NCI-H1436 treated with DMSO at 0.1 percent for 48 hours (cell line): Measurements from ENCODE around the gene FOXRED2.
"Not testable (repeated sequence)": the region's sequence is repeated elsewhere in the genome, so short reads cannot be mapped to it uniquely, and the experiment has no call there.

ENCODE experiments used
- DNase-seq: peaks from one replicate; lab custom pipeline; 2025; lab: John Stamatoyannopoulos, UW

FOXRED2 gene

DNA sequence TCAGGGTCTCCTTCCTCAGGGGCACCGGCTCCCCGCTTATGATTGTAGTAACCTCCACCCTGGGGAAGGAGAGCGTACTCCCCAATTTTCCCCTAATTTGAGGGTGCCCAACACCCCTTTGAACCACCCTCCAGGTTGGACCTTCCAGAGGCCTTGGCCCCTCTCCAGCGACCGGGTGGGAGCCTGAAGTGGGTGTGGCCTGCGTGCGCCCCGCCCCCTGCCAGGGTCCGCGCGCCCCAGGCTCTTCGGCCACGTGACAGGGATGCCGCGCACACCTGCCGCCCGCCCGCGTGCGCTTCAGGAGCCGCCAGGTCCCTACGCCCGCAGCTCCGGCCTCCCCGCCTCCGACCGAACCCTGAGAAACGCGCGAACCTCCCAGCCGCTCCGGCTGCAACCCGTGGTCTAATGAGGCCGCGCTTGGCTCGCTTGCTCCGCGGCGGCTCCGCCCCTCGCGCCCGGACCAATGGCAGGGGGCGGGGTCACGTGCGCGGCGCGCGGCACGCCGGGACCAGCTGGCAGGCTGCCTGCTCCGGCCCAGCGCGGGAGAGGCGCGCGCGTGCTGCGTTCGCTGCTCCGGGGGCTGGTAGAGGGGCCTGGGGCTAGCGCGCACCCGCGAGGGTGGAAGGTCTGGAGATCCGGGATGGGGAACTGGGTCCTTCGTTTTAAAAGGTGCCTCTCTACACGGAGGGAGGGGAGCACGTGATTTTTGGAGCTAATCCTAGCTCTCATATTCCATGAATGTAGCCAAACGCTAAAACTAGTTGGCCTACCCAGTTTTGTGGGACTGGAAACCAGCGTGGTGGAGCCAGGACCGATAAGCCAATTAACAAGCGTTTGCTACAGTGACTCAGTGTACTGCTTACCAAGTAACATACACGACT, at the start of gene FOXRED2:
TSS of gene FOXRED2 (minus strand) at position 404 of the 881 bp plus-strand sequence. CDS start 618 bp downstream, outside the sequence.
- DNase-seq = peak; percentile 60

DNA sequence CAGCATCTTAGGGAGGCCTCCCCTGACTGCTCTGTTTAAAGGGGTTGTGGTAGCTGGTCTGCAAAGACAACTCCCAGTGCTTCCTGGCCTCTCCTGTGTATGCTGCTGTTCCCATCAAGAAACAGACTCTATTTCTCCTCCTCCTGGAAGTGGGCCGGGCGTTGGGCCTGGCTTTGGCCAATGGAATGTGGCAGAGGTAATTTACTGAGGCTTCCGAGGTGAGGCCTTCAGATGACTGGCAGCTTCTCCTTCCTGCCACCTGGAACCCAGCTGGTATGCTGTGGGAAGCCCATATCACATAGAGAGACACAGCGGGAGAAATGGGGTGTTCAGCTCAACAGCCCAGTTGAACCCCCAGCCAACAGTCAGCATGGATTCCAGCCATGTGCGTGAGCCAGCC, 47.3 kb upstream of the FOXRED2 start:
- DNase-seq = no peak

DNA sequence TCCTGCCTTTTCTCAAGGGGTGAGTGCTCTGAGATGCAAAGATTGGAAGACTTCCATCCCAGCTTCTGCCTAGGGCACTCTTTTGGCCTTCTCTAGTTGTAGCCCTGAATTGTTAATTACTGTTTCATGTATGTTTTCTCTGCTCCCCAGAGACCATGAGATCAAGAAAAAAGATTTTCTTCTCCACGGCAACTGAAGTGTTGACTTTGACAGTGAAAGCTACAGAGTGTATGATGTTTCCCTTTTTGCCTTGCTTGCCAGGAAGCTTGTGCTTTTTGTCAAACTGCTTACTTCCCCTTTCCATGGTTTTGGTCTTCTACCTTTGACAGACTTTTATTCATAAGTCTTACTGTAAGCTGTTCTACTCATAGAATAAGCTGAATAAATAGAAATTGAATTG, 45.4 kb upstream of the FOXRED2 start:
- DNase-seq = peak; percentile 32

DNA sequence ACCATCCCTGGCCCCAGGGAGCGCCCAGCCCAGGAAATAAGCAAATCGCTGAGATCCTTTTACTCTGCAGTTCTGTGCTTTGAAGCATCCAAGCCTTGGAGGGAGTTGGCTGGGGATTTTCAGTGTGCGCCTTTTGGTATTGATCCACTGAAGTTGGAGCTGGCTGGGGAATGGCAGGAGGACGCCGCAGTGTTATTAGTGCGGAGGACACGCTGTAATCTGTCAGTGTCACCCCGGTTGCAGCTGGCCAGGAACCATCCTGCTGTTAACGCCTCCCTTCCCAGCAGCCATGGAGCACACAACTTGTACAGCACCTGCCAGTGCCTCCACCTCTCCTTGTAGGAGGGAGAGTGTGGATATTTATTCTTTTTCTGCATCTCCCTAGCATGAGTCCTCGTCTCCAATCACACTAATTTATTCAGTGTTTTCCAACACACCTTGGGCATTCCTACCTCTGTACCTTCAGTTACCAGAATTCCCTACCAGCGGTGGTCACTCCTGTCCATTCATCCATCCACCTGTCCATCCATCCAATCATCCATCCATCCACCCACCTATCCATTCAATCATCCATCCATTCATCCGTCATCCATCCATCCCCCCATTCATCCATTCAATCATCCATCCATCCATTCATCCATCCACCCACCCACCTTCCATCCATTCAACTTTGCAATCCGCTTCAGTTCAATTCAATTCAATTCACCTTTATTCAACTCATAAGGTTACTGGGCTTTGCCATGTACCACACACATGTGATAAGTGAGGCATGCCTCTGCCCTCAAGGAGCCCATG, 44.1 kb upstream of the FOXRED2 start:
- DNase-seq = no peak

DNA sequence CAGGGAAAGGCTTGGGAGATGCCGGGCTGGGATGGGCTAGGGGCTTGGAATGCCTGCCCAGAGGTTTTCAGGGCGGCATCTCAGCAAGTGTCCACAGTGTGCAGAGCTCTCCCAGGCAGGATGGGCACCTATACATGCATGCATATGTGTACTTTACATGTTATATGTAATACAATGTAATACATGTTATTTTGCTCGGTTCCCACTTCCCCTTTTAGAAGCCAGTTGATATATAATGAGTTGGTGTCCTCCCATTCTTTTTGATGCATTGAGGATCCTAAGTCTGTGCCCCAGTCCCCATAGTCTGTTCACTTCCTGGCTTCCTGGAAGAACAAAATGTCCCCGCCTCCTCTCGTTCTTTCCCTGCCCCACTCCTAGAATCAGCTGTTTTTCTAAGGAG, 42.2 kb upstream of the FOXRED2 start:
- no peak for DNase-seq

DNA sequence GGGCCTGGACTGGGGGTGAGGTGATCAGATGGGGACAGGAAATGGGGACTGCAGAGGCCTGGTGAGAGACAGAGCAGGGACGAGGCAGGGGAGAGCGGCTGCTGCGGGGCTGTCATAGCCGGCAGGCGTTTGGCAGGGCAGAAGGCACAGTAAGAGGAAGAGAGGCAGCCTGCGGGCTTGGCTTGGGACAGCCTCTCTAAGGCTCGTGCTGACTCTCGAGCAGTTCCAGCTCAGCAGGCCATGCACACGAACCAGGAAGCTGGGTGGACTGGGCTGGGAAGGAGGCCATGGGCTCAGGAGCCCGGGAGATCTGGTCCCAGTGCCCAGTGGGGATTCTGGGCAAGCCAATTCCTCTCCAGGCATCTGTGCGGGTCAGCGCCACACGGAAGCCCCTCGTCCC, 41.8 kb upstream of the FOXRED2 start:
- DNase-seq = no peak

DNA sequence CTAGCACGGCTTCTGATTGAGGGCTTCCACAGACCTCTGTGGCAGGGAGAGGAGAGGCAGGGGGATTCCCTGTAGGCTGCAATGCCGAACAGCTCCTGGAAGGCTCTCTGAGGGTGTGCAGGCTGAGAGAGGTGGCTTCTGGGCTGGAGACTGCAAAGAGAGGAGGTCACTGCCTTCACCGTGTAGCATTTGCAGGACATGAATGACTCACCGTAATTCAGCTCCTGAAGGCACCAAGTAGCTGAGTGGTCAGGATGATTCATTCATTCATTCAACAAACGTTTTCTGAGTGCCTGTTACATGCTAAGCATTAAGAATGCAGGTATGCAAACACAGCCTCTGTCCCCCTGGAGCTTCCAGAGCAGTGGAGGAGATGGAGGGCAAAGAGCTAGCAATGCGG, 40.1 kb upstream of the FOXRED2 start:
- no peak for DNase-seq

DNA sequence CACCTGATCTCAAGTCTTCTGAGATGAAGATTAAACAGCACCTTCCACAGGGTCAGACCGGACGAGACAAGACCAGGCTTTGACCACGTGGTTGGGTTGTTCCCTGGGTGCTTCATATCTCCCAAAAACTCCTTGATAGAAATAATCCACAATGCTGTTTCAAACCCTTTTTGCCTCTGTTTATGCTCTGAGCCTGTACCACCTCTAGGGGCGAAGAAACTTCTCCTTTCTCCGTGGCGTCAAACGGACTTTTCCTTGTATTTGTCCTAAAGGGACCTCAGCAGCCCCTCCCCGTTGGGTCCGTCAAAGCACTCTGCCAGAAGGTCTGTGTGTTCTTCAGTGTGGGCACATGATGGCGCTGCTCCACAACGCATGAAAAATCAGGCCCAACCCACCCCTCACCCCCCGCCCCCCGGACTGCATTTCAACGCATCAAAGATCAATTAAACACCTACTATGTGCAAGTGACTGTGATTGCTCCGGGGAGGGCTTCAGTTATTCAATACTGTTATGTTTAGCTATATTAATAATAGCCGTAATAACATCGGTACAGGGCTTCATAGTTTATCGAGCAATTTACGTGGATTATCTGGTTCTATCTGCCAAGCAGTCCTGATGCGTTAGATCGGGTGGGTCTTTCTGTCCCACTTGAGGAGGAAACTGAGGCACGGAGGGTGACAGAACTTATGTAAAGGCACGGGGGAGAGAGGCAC, 39.4 kb upstream of the FOXRED2 start:
- DNase-seq = no peak

DNA sequence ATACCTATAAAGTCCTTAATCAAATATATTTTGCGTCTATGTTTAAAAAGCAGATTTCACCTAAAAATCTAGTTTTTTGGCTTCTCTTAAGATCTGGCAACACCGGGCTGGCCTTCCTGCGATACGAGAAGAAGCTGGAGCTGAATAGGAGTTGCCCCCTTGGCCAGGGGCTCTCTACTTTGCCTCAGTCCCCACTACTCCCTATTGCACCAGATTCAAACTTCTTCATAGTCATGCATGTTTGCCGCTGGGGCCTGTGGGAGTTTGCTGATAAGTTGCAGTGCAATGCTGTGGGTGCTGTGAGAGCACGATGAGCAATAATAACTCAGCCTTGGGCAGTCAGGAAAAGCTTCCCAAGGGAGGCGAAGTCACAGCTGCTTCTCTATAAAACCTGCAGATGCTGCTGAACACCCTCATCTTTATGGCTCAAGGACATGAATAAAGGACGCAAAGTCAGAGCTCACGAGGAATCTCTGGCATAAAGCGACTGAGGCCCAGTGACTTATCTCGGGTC, 37.3 kb upstream of the FOXRED2 start:
- no peak for DNase-seq

DNA sequence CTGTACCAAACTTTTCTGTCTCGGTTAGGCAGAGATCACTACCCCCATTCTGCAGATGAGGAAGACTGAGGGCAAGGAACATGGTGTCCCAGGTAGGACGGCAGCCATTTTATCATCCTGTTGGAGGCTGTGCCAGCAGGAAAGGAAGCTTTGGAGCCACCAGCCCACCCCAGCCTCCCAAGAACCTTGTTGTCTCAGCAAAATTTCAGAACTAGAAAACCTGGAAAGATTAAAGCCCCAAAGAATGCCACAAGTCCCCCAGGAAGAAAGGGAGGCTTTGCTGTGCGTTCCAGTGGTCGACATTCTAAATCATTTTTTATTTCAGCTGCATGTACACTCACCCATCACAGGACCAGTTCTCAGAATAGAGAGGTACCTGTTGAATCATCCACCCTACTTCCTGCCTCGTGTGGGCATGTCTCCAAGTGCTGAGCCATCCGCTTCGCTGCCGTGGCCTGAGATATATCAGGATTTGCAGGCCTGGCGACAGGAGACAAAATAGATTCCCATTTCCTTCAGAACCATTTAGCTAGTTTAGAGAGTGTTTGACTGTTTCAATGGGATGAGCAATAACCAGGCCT, 35.1 kb upstream of the FOXRED2 start:
- no peak for DNase-seq

DNA sequence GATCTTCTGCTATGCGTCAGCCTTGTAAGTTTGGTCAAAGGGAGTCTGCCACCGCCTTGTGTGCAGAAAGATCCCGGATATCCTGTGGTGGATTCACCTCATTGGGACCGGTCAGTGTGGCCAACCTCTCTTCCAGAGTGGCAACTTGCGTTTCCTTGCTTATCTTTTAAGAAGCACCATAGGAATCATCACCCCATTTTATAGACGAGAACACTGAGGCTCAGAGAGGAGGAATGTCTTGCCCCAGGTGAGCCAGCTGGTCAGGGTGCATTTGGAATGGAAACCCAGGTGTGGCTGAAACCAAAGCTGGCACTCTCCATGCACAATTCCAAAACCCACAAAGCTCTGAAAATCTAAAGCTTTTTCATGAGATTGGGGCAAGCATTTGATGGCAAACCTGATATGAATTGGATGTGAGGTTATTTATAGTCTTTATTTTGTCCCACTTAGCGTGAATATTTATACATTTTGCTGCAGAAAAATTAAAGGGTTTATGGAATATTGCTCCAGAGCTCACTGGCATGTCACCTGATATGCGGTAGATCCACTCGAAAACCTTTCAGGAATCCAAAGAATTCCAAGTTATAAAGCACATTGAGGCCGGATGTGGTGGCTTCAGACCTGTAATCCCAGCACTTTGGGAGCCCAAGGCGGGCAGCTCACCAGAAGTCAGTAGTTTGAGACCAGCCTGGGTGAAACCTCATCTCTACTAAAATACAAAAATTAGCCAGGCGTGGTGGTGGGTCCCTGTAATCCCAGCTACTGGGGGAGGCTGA, 34.2 kb upstream of the FOXRED2 start:
- no peak for DNase-seq

DNA sequence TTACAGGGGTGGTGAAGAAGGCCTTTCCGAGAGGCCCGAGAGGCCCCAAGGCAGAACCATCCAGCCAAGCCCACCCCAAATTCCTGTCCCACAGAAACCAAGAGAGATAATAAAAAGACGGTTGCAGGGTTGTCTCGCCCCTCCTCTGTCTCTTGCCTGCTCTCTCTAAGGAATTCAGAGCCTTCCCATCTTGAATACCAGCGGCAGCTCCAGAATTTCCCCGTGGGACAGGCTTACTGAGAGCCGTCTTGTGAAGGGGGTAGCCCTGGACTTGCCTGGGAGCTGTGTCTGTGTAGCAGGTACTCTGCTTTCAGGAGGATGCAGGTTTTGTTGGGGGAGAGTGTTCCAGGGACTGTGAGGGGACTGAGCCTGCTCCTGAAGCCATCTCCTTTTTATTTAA, 31.7 kb upstream of the FOXRED2 start:
- DNase-seq = no peak

DNA sequence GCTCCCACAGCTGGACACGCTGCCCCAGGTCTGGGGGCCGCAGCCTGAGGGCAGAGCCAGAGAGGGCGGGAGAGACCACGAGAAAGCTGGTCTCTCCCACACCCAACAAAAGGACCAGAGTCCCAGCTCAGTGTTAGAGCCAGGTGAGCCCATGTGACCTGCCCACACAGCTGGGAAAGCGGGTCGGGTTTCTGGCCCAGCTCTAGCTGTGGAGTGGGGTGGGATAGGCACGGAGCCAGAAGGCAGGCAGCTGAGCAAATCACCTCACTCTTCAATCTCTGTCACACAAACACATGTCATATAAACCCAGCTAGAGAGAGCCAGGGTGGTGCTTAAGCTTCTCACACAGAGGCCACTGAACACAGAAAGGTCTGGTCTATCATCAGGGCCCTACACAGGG, 29.9 kb upstream of the FOXRED2 start:
- DNase-seq = peak; percentile 53

DNA sequence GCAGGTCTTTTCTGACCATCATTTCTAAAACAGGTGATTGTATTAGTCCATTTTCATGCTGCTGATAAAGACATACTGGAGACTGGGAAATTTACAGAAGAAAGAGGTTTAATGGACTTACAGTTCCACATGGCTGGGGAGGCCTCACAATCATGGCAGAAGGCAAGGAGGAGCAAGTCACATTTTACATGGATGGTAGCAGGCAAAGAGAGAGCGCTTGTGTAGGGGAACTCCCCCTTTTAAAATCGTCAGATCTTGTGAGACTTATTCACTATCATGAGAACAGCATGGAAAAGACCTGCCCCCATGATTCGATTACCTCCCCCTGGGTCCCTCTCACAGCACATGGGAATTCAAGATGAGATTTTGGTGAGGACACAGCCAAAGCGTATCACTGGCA, 26.5 kb upstream of the FOXRED2 start:
- DNase-seq = not testable (repeated sequence)

DNA sequence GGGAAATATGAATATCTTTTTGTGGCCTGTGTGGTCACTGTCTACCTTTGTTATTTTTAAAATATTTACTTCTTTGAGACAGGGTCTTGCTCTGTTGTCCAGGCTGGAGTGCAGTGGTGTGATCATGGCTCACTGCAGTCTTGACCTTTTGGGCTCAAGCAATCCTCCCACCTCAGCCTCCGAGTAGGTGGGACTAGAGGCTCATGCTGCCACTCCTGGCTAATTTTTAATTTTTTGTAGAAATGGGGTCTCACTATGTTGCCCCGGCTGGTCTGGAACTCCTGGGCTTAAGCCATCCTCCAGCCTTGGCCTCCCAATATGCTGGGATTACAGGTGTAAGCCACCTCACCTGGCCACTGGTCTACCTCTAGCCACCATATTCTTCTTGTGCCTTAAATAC, 25.6 kb upstream of the FOXRED2 start:
- DNase-seq = no peak

DNA sequence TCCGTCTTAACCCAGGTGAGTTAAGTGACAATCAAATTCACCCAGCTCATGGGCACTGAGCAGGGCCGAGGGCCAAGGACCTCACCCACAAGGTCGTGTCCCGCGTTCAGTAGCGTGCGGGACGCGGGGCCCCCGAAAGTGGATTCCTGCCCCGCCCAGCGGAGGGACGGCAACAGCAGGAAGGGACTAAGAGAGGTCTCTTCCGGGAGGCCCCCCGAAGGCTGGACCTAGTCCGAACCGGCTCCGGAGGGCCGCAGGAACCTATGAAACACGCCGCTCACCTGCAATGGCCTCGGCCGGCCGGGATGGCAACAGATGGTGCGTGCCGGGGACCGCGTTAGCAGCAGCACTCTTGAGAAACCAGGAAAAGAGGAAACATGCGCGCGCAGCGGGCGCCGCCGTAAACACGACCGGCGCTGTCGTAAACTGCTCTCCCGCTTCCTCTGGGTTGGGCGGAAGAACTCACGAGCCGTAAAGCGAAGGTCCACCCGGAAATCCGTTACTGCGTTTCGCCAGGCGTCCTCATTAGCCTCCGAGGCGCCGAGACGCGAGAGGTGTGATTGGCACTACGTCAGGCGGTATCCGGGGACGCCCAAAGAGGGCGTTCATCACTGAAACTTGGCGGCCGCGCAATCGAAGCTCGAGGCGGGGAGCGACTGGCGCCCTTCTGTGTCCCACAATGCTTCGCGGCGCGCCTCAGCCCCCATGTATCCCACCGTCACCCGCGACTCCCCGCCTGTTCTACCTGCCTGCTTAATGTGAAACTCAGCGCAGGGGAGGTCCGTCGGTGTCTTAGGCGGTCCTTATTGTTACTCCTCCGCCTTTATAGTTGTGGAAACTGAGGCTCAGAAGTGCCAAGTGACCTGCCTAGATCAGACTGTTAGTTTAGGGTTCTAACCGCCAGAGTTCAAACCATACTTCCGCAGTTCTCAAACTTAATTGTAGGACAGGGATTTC, 22.2 kb upstream of the FOXRED2 start, which contains the start of gene EIF3D:
TSS of gene EIF3D (minus strand) at position 372 of the 957 bp plus-strand sequence. CDS start 3,045 bp downstream, outside the sequence.
- DNase-seq = peak; percentile 97

DNA sequence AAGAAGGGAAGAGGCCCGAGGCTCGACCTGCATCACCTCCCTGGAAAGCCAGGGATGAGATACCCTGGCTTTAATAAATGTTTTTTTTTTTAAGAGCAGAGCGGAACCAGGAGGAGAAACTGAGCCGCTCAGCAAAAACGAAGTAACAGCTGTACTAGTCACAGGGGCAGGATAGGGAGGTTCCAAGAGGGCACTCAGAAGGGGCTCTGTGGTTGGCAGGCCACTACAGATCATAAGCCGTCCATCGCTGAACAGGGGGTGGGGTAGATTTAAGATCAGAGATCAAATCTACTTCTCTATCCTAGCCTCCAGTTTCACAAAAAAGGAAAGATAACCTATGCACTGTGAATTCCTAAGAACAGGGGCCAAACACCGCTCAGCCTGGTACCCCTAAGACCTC, 21.5 kb upstream of the FOXRED2 start:
- no peak for DNase-seq

DNA sequence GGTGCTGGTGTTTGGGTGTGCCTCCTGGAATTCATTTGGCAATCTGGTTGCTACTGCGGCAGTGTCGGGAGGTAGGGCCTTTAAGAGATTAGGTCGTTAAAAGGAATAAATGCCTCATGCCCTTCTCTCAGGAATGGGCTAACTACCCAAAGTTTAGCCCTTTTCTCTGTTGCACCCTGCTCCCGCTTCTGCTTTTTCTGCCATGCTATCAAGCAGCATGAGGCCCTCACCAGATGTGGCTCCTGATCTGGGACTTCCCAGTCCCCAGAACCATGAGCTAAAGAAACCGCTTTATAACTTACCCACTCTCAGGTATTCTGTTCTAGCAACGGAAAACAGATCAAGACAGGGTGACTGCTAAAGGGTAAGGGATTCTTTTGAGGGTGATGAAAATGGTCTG, 15.8 kb upstream of the FOXRED2 start:
- DNase-seq = no peak

DNA sequence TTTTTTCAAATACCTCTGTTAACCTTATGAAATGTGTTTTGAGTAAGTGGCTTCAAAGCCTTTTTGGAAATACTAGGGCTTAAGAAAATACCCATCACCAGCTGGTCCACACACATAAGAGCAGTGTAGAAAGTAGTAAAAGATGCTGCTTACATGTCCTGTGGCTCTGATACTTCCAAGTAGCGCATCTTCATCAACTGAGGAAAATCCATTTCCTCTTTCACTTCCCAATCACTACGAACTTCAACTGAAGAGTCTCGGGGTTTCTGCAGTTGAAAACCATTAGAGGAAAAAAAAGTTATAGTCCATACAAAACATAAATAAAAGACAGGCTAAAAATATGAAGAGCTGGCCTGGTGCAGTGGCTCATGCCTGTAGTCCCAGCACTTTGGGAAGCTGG, 13.6 kb upstream of the FOXRED2 start:
- DNase-seq = no peak

DNA sequence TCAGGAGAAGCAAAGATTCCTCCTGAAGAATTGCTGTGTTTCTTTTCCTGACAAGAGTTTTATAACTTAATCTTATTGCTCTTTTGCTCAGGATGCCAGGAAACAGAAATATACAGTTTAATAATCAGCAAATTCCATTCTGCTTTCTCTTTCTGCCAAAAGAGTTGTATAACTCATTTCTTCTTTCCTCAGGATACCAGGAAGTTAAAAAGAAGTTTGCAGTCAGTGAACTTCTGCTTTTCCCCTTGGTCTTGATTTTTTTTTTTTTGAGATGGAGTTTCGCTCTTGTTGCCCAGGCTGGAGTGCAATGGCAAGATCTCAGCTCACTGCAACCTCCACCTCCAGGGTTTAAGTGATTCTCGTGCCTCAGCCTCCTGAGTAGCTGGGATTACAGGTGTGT, 13.1 kb upstream of the FOXRED2 start:
- not testable (repeated sequence) for DNase-seq
